ENCODE data around the gene MTG1.

MTG1 gene

DNA sequence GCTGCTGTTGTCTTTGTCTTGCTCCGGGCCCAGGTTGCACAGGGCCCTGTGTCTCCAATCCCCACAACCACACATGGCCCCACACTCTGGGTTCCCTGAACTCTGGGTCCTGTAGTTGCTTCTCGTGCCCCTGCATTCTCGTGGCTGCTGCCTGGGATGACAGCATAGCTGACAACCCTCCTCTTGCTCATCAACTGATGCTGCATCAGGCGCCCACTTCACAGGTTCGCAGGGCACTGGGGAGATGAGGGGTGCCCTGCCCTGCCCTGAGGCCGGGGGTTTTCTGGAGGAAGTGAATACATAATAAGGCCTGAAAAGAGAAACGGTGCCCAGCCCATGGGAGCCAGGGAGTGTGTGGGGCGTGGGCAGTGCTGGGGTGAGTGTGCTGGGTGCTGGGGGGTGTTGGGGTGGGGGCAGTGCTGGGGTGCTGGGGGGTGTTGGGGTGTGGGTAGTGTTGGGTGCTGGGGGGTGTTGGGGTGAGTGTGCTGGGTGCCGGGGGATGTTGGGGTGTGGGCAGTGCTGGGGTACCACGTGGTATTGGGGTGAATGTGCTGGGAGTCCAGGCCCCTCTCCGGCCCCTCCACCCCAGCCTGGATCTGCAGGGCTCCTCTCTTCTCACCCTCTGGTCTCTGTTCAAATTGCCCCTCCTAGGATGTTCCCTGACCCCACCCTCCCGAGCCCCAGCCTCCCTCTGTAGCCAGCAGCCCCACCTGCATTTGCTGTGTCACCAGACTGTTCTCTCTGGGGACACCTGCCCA, 2.0 kb upstream of the MTG1 start:
- no peak for TF ChIP-seq GABPA (IDR thresholded peaks at IDR 0.05; ENCODE audit: low read depth)
- TF ChIP-seq, protein P1, sequence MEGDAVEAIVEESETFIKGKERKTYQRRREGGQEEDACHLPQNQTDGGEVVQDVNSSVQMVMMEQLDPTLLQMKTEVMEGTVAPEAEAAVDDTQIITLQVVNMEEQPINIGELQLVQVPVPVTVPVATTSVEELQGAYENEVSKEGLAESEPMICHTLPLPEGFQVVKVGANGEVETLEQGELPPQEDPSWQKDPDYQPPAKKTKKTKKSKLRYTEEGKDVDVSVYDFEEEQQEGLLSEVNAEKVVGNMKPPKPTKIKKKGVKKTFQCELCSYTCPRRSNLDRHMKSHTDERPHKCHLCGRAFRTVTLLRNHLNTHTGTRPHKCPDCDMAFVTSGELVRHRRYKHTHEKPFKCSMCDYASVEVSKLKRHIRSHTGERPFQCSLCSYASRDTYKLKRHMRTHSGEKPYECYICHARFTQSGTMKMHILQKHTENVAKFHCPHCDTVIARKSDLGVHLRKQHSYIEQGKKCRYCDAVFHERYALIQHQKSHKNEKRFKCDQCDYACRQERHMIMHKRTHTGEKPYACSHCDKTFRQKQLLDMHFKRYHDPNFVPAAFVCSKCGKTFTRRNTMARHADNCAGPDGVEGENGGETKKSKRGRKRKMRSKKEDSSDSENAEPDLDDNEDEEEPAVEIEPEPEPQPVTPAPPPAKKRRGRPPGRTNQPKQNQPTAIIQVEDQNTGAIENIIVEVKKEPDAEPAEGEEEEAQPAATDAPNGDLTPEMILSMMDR (IDR thresholded peaks at IDR 0.05; ENCODE audit: insufficient read depth, low read length) = no peak
- TF ChIP-seq, protein P2, sequence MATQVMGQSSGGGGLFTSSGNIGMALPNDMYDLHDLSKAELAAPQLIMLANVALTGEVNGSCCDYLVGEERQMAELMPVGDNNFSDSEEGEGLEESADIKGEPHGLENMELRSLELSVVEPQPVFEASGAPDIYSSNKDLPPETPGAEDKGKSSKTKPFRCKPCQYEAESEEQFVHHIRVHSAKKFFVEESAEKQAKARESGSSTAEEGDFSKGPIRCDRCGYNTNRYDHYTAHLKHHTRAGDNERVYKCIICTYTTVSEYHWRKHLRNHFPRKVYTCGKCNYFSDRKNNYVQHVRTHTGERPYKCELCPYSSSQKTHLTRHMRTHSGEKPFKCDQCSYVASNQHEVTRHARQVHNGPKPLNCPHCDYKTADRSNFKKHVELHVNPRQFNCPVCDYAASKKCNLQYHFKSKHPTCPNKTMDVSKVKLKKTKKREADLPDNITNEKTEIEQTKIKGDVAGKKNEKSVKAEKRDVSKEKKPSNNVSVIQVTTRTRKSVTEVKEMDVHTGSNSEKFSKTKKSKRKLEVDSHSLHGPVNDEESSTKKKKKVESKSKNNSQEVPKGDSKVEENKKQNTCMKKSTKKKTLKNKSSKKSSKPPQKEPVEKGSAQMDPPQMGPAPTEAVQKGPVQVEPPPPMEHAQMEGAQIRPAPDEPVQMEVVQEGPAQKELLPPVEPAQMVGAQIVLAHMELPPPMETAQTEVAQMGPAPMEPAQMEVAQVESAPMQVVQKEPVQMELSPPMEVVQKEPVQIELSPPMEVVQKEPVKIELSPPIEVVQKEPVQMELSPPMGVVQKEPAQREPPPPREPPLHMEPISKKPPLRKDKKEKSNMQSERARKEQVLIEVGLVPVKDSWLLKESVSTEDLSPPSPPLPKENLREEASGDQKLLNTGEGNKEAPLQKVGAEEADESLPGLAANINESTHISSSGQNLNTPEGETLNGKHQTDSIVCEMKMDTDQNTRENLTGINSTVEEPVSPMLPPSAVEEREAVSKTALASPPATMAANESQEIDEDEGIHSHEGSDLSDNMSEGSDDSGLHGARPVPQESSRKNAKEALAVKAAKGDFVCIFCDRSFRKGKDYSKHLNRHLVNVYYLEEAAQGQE (IDR thresholded peaks at IDR 0.05; ENCODE audit: insufficient replicate concordance, low read depth) = no peak
- TF ChIP-seq POLR2AphosphoS5 (IDR thresholded peaks at IDR 0.05; ENCODE audit: low read depth) = no peak
- no peak for TF ChIP-seq SPI1 (IDR thresholded peaks at IDR 0.05; ENCODE audit: borderline replicate concordance, low read depth)
- Histone ChIP-seq H3K27ac (replicated peaks) (no peak overlapping the region), H3K27me3 (ENCODE audit: insufficient read depth, poor library complexity, severe bottlenecking) (no peaks in the 10 kb centered on the region), H3K4me3 (replicated peaks; ENCODE audit: insufficient read depth, low read length) (no peak overlapping the region)
- DNase-seq (ENCODE audit: low read depth in 1 of 2, low spot score in 1 of 2) = no peak

- TF ChIP-seq, protein P2 (IDR thresholded peaks at IDR 0.05; ENCODE audit: insufficient replicate concordance, low read depth) = no peak
- TF ChIP-seq, protein P1 (IDR thresholded peaks at IDR 0.05; ENCODE audit: insufficient read depth, low read length) = no peak
- DNase-seq (ENCODE audit: low read depth in 1 of 2, low spot score in 1 of 2) = no peak
- H3K27ac ChIP-seq (replicated peaks) = peak overlapping the region; percentile 98
- no peaks in the 10 kb centered on the region for H3K27me3 ChIP-seq (ENCODE audit: insufficient read depth, poor library complexity, severe bottlenecking)
- H3K4me3 ChIP-seq (replicated peaks; ENCODE audit: insufficient read depth, low read length) = peak overlapping the region; percentile 70
Measured at GRCh38 chr10:133393401-133394063, 425 bp upstream of the MTG1 start.

DNA sequence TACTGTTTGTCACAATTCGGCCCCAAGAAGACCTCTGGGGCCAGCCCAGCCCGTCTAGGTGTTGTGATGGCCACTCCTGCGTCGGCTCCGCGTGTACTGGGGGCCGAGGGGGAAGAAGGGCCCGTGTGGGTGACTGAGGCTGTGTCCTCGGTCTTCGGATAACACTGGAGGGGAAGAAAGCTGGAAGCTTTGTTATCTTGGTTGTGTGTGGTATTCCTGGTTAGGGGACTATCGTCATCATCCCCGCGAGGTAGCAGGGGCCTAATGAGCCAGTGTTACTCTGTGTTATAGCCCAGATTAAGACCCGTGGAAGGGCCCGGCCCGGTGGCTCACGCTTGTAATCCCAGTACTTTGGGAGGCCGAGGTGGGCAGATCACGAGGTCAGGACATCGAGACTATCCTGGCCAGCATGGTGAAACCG, 854 bp downstream of the MTG1 start:
- TF ChIP-seq, protein P2 (IDR thresholded peaks at IDR 0.05; ENCODE audit: insufficient replicate concordance, low read depth) = no peak
- TF ChIP-seq GABPA (IDR thresholded peaks at IDR 0.05; ENCODE audit: low read depth) = no peak
- TF ChIP-seq POLR2AphosphoS5 (IDR thresholded peaks at IDR 0.05; ENCODE audit: low read depth) = no peak; the same call in 1 of the 2 replicates
- TF ChIP-seq, protein P1 (IDR thresholded peaks at IDR 0.05; ENCODE audit: insufficient read depth, low read length) = no peak
- TF ChIP-seq SPI1 (IDR thresholded peaks at IDR 0.05; ENCODE audit: borderline replicate concordance, low read depth) = no peak
- H3K4me3 ChIP-seq (replicated peaks; ENCODE audit: insufficient read depth, low read length) = peak overlapping the region; percentile 70
- H3K27me3 ChIP-seq (ENCODE audit: insufficient read depth, poor library complexity, severe bottlenecking) = no peaks in the 10 kb centered on the region
- DNase-seq (ENCODE audit: low read depth in 1 of 2, low spot score in 1 of 2) = no peak
- peak overlapping the region; percentile 98 for H3K27ac ChIP-seq (replicated peaks)

Measured in HL-60 (cell line).